ENCODE data around the gene SLCO1C1.

DNA sequence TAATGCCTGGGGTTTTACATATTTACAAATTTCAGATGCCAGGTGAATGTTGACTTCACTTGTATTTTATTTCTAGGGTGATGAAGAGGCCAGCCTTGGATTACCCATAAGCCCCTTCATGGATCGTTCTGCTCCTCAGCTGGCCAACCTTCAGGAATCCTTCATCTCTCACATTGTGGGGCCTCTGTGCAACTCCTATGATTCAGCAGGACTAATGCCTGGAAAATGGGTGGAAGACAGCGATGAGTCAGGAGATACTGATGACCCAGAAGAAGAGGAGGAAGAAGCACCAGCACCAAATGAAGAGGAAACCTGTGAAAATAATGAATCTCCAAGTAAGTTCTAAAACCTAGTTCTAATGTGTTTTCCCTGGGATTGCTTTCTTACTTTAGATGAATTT, 41.3 kb upstream of the SLCO1C1 start:
- TF ChIP-seq POLR2AphosphoS5 (IDR thresholded peaks at IDR 0.05) (no peak), POLR2A (IDR thresholded peaks at IDR 0.05) (no peak), EP300 (IDR thresholded peaks at IDR 0.05; ENCODE audit: low read depth) (no peak)
- TF ChIP-seq, protein P1, sequence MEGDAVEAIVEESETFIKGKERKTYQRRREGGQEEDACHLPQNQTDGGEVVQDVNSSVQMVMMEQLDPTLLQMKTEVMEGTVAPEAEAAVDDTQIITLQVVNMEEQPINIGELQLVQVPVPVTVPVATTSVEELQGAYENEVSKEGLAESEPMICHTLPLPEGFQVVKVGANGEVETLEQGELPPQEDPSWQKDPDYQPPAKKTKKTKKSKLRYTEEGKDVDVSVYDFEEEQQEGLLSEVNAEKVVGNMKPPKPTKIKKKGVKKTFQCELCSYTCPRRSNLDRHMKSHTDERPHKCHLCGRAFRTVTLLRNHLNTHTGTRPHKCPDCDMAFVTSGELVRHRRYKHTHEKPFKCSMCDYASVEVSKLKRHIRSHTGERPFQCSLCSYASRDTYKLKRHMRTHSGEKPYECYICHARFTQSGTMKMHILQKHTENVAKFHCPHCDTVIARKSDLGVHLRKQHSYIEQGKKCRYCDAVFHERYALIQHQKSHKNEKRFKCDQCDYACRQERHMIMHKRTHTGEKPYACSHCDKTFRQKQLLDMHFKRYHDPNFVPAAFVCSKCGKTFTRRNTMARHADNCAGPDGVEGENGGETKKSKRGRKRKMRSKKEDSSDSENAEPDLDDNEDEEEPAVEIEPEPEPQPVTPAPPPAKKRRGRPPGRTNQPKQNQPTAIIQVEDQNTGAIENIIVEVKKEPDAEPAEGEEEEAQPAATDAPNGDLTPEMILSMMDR (IDR thresholded peaks at IDR 0.05): no peak
